PFSK-1 (cell line): ENCODE results near the gene ACIN1.

Experiments used
- POLR2AphosphoS5 ChIP-seq: IDR thresholded peaks from 2 replicates; pipeline ENCODE4 v1.6.1; 2012; ENCODE audit warnings: low read depth, mild to moderate bottlenecking, control low read depth, low read length, moderate library complexity
- SIN3A ChIP-seq: IDR thresholded peaks from 2 replicates; pipeline ENCODE4 v1.6.1; 2012; ENCODE audit warnings: mild to moderate bottlenecking, low read length, moderate library complexity, borderline replicate concordance; ENCODE audit not compliant: insufficient read depth
- TF ChIP-seq, protein P1 (sequence below), 2 experiments: IDR thresholded peaks; 2 replicates each; pipeline versions ENCODE4 v1.6.1 to v1.8.0; 2011 to 2012; ENCODE audit warnings: low read depth in 2 of 2, low read length in 2 of 2, control low read depth in 1 of 2, inconsistent platforms in 1 of 2, mild to moderate bottlenecking in 1 of 2, moderate library complexity in 1 of 2; ENCODE audit not compliant: insufficient read depth in 1 of 2

DNA sequence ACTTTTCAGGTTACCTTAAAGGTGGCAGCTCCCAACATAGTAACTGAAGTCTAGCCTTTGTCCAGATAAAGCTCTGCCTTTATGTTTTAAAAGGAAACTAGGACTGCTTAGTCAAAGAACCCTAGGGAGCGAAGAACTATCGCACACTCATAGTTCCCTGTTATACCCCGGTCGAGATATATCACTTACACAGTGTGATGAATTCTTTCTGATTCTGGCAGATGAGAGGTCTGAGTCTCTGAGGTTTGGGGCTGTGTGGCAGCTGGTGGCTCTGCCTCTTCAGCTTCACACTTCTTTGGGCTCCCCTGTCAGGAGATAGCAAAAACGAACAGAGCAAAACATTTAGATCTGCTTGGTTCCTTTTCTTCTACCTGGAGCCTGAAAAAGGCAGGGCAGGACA, 17.0 kb downstream of the ACIN1 start:
- TF ChIP-seq, protein P1, sequence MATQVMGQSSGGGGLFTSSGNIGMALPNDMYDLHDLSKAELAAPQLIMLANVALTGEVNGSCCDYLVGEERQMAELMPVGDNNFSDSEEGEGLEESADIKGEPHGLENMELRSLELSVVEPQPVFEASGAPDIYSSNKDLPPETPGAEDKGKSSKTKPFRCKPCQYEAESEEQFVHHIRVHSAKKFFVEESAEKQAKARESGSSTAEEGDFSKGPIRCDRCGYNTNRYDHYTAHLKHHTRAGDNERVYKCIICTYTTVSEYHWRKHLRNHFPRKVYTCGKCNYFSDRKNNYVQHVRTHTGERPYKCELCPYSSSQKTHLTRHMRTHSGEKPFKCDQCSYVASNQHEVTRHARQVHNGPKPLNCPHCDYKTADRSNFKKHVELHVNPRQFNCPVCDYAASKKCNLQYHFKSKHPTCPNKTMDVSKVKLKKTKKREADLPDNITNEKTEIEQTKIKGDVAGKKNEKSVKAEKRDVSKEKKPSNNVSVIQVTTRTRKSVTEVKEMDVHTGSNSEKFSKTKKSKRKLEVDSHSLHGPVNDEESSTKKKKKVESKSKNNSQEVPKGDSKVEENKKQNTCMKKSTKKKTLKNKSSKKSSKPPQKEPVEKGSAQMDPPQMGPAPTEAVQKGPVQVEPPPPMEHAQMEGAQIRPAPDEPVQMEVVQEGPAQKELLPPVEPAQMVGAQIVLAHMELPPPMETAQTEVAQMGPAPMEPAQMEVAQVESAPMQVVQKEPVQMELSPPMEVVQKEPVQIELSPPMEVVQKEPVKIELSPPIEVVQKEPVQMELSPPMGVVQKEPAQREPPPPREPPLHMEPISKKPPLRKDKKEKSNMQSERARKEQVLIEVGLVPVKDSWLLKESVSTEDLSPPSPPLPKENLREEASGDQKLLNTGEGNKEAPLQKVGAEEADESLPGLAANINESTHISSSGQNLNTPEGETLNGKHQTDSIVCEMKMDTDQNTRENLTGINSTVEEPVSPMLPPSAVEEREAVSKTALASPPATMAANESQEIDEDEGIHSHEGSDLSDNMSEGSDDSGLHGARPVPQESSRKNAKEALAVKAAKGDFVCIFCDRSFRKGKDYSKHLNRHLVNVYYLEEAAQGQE (IDR thresholded peaks at IDR 0.05; ENCODE audit: insufficient read depth in 1 of 2, low read depth in 2 of 2, low read length in 2 of 2), result no peak
- no peak for TF ChIP-seq SIN3A
- TF ChIP-seq POLR2AphosphoS5, result no peak
